Muscle layer of colon (tissue), 2 donors: Measurements from ENCODE around the gene RAD51B.
A peak's percentile ranks its signal among the peaks of the same experiment; 100 is the strongest.

Source experiments
- H3K27ac ChIP-seq: one replicate; pipeline ENCODE4 v1.7.0; 2013; ENCODE audit warnings: low read depth, mild to moderate bottlenecking, low read length, moderate library complexity
- H3K27me3 ChIP-seq, 2 donors: one replicate each; pipeline ENCODE4 v1.7.0; 2013; ENCODE audit warnings: low read length in 2 of 2, mild to moderate bottlenecking in 2 of 2; ENCODE audit not compliant: insufficient read depth in 2 of 2, control insufficient read depth in 1 of 2
- H3K36me3 ChIP-seq: one replicate; pipeline ENCODE4 v1.7.0; 2013; ENCODE audit warnings: mild to moderate bottlenecking, low read length; ENCODE audit not compliant: insufficient read depth
- H3K4me1 ChIP-seq: one replicate; pipeline ENCODE4 v1.7.0; 2013; ENCODE audit warnings: mild to moderate bottlenecking, low read length; ENCODE audit not compliant: insufficient read depth
- H3K4me3 ChIP-seq, 2 donors: one replicate each; pipeline ENCODE4 v1.7.0; 2013; ENCODE audit warnings: low read length in 2 of 2, low read depth in 1 of 2, mild to moderate bottlenecking in 1 of 2, moderate library complexity in 1 of 2
- H3K9ac ChIP-seq: one replicate; pipeline ENCODE4 v1.7.0; 2013; ENCODE audit warnings: low read length
- H3K9me3 ChIP-seq: one replicate; pipeline ENCODE4 v1.7.0; 2013; ENCODE audit warnings: mild to moderate bottlenecking, low read length
- donor health status: abdominal sarcoma.
- donor health status: Adenocarcinoma of cecum.

RAD51B gene

GRCh38 chr14:68501614-68502052 lies 682.1 kb downstream of the RAD51B start:
- no peak overlapping the region for H3K9ac ChIP-seq
- H3K27ac ChIP-seq = no peak overlapping the region
- peaks cover 11% of the 10 kb centered on the region for H3K4me1 ChIP-seq
- no peaks in the 10 kb centered on the region for H3K9me3 ChIP-seq
- no peaks in the 10 kb centered on the region for H3K36me3 ChIP-seq
- H3K4me3 ChIP-seq = no peak overlapping the region
- H3K27me3 ChIP-seq = no peaks in the 10 kb centered on the region

- H3K9ac ChIP-seq = no peak overlapping the region
- no peak overlapping the region for H3K27ac ChIP-seq
- H3K36me3 ChIP-seq = no peaks in the 10 kb centered on the region
- no peak overlapping the region for H3K4me3 ChIP-seq
- peaks cover 17% of the 10 kb centered on the region for H3K4me1 ChIP-seq
- H3K27me3 ChIP-seq = no peaks in the 10 kb centered on the region
- no peaks in the 10 kb centered on the region for H3K9me3 ChIP-seq
Observed at GRCh38 chr14:68502230-68502629, 682.7 kb downstream of the RAD51B start.

DNA sequence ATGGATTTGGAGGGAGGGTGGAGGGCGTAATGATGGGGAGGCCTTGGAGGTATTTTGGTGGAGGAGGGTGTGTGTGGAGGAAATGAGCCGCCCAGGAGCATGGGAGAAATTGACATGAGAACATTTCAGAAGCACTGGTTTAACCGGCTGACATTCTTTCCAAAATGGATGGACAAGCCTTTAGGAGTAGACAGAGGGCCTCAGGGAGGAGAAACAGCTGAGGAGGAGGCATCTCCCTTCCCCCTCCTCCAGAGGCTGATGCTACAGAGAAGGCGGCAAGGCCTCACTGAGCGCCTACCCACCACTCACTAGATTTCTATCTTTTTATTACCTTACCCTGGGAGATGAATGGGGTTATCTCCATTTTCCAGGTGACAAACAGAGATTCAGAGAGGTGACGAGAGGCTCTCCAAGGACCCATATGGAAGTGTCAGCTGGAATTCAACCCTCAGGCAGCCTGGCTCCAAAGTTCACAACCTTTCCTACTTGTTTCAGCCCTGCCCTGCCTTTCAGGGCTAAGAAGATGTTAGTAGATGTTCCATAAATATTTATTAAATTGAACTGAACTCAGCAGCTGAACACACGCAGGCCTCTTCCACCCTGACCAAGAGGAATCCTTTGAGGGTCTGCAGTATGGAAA lies 683.7 kb downstream of the RAD51B start:
- Histone ChIP-seq H3K4me1 (peaks cover 21% of the 10 kb centered on the region), H3K9me3 (no peaks in the 10 kb centered on the region), H3K27ac (no peak overlapping the region)

GRCh38 chr14:68504861-68505260 lies 685.3 kb downstream of the RAD51B start:
- no peak overlapping the region for H3K27ac ChIP-seq
- H3K4me3 ChIP-seq = no peak overlapping the region
- peaks cover 32% of the 10 kb centered on the region for H3K4me1 ChIP-seq
- no peaks in the 10 kb centered on the region for H3K36me3 ChIP-seq
- no peaks in the 10 kb centered on the region for H3K9me3 ChIP-seq
- no peaks in the 10 kb centered on the region for H3K27me3 ChIP-seq
- H3K9ac ChIP-seq = no peak overlapping the region

More for the DNA sequence above, 683.7 kb downstream of the RAD51B start:
- no peaks in the 10 kb centered on the region for H3K27me3 ChIP-seq
- no peaks in the 10 kb centered on the region for H3K36me3 ChIP-seq
- no peak overlapping the region for H3K4me3 ChIP-seq
- H3K9ac ChIP-seq = no peak overlapping the region

GRCh38 chr14:68506021-68506644 lies 686.6 kb downstream of the RAD51B start:
- Histone ChIP-seq H3K4me1 (peaks cover 44% of the 10 kb centered on the region), H3K36me3 (no peaks in the 10 kb centered on the region), H3K27me3 (no peaks in the 10 kb centered on the region), H3K27ac (peak overlapping the region; percentile 21), H3K9ac (no peak overlapping the region), H3K9me3 (no peaks in the 10 kb centered on the region), H3K4me3 (no peak overlapping the region)

- Histone ChIP-seq H3K4me3 (no peak overlapping the region), H3K27ac (peak overlapping the region; percentile 21), H3K36me3 (no peaks in the 10 kb centered on the region), H3K9me3 (no peaks in the 10 kb centered on the region), H3K9ac (no peak overlapping the region), H3K27me3 (no peaks in the 10 kb centered on the region), H3K4me1 (peaks cover 51% of the 10 kb centered on the region)
Observed at GRCh38 chr14:68506645-68507419, 687.3 kb downstream of the RAD51B start.

GRCh38 chr14:68507544-68508081 lies 688.0 kb downstream of the RAD51B start:
- no peaks in the 10 kb centered on the region for H3K36me3 ChIP-seq
- H3K27ac ChIP-seq = no peak overlapping the region
- H3K9me3 ChIP-seq = no peaks in the 10 kb centered on the region
- H3K9ac ChIP-seq = no peak overlapping the region
- no peak overlapping the region for H3K4me3 ChIP-seq
- H3K4me1 ChIP-seq = peaks cover 59% of the 10 kb centered on the region
- no peaks in the 10 kb centered on the region for H3K27me3 ChIP-seq

DNA sequence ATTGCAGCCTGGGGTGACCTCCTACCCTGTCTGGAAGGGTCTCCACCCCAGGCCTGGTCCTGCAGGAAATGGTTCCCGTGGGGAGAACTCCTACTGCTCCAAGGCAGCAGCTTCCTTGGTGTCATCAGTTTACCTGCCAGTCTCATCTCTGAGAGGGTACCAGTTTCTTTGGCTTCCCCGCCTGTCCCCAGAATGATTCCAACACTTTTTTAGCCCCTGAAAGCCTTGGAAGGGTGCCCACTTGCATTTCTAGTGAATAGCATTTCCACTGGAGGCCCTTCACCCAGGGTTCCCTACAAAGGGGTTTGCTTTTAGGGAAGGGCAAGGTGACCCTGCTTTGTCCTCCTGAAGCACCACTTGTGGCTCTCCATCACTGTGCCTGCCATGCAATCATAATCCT lies 689.0 kb downstream of the RAD51B start:
- peak overlapping the region; percentile 31 for H3K27ac ChIP-seq

DNA sequence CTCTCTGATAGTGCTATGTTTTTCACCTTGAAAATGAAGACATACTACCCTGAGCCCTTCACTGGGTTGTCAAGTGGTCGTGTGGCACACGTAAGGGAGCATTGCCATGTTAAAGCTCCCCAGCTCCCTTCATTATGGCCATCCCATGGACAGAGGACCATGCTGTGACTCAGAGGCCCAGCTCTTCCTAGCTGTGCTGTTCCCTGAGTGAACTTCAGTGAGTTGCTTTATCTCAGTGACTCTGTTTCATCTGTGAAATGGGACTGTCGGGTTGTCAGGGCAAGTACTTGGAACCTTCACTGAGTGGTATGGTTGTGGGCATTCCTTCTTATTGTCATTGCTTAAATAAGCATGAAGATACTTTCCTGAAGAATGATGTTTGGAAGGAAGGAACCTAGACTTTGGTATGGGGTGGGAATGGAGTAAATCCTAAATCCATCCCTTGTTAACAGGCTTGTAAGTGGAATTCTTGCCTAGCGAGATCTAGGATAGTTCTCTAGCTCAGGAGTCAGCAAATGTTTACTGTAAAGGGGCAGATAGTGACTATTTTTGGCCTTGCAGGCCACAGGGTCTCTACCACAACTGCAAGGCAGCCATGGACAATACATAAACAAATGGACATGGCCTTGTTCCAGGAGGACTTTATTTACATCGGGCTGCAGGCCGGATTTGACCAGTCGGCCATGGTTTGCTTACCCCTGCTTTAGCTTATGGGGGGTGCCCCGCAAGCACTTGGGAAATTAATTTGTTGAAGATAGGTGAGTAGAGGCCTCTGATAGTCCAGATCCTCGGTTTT lies 689.8 kb downstream of the RAD51B start:
- H3K9me3 ChIP-seq = no peaks in the 10 kb centered on the region
- peaks cover 75% of the 10 kb centered on the region for H3K4me1 ChIP-seq
- peak overlapping the region; percentile 52 for H3K27ac ChIP-seq
- no peak overlapping the region for H3K4me3 ChIP-seq
- H3K36me3 ChIP-seq = no peaks in the 10 kb centered on the region
- H3K27me3 ChIP-seq = no peaks in the 10 kb centered on the region
- H3K9ac ChIP-seq = no peak overlapping the region

More for the DNA sequence above, 689.0 kb downstream of the RAD51B start:
- no peak overlapping the region for H3K9ac ChIP-seq
- peaks cover 69% of the 10 kb centered on the region for H3K4me1 ChIP-seq
- no peaks in the 10 kb centered on the region for H3K27me3 ChIP-seq
- H3K36me3 ChIP-seq = no peaks in the 10 kb centered on the region
- H3K9me3 ChIP-seq = no peaks in the 10 kb centered on the region
- no peak overlapping the region for H3K4me3 ChIP-seq

GRCh38 chr14:68510201-68511128 lies 690.9 kb downstream of the RAD51B start:
- H3K9me3 ChIP-seq = no peaks in the 10 kb centered on the region
- H3K4me3 ChIP-seq = no peak overlapping the region
- H3K27me3 ChIP-seq = no peaks in the 10 kb centered on the region
- no peak overlapping the region for H3K9ac ChIP-seq
- H3K36me3 ChIP-seq = no peaks in the 10 kb centered on the region
- peaks cover 75% of the 10 kb centered on the region for H3K4me1 ChIP-seq
- H3K27ac ChIP-seq = peak overlapping the region; percentile 78
